Activated naive CD8-positive, alpha-beta T cell (primary cell): ENCODE measurements around the gene PMS2.
"Not testable (repeated sequence)": the region's sequence is repeated elsewhere in the genome, so short reads cannot be mapped to it uniquely, and the experiment has no call there.

ENCODE experiments used
- H3K27ac Mint-ChIP-seq: one replicate; pipeline ENCODE4 v1.8.0; 2021; ENCODE audit warnings: mixed read lengths
- H3K27me3 Mint-ChIP-seq: one replicate; pipeline ENCODE4 v1.8.0; 2021; ENCODE audit warnings: mixed read lengths
- H3K36me3 Mint-ChIP-seq: one replicate; pipeline ENCODE4 v1.8.0; 2021; ENCODE audit warnings: mixed read lengths
- H3K4me1 Mint-ChIP-seq: one replicate; pipeline ENCODE4 v1.8.0; 2021; ENCODE audit warnings: low read depth, mixed read lengths
- H3K4me3 Mint-ChIP-seq: one replicate; pipeline ENCODE4 v1.8.0; 2021; ENCODE audit warnings: mild to moderate bottlenecking, mixed read lengths
- H3K9me3 Mint-ChIP-seq: one replicate; pipeline ENCODE4 v1.8.0; 2021; ENCODE audit warnings: low read depth, mixed read lengths

Gene PMS2

DNA sequence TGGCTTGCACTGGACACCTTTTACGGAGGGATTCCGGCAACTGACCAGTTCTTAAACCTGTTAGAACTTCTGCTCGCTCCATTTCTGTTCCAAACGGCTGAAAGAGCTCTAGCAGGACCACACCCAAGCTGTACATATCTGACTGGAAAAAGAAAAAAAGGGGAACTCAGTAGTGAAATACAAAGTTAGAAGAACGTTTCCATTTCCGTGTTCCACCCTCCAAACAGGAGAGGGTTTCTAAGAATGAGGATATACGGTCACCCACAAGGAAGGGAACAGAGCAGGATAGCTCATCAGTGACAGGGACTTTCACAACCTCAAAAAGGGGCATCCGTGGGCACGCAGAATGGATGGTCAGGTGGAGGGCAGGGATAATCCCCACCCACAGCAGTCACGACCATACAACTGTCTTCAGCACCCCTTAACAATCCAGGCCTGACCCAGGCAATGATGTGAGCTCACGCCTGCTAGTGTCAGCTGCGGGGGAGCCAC, 18.0 kb upstream of the PMS2 start:
- Mint-ChIP-seq H3K27me3 (no peaks in the 10 kb centered on the region), H3K4me1 (peaks cover 24% of the 10 kb centered on the region), H3K4me3 (peak overlapping the region; percentile 75), H3K9me3 (no peaks in the 10 kb centered on the region), H3K27ac (peak overlapping the region; percentile 78), H3K36me3 (peaks cover 6% of the 10 kb centered on the region)

- Mint-ChIP-seq H3K27me3 (no peaks in the 10 kb centered on the region), H3K9me3 (no peaks in the 10 kb centered on the region), H3K4me3 (peak overlapping the region; percentile 75), H3K27ac (peak overlapping the region; percentile 78), H3K4me1 (peaks cover 23% of the 10 kb centered on the region), H3K36me3 (peaks cover 8% of the 10 kb centered on the region)
Measured at GRCh38 chr7:6026011-6026819, 17.4 kb upstream of the PMS2 start.

DNA sequence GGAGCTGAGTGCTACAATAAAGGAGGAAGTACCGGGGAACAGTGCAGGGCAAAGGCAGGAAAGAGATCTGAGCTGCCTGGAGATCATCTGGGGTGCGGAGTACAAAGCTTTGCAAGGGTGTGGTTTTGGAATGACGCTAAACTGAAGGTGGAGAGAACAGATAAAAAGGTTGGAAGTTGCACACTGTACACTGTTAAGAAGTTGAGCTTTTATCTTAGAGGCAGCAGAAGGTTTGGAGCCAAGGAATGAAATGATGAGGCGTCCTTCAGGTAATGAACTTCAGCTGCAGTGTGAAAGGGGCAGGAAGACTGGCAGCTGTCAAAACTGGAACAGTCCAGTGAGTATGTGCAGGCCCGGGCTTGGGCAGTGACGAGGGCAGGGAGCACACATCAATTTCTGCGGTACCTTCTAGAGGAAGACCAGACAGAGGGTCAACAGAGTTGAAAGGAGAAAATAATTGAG, 15.2 kb upstream of the PMS2 start:
- H3K27ac Mint-ChIP-seq, result peak overlapping the region; percentile 29
- no peaks in the 10 kb centered on the region for H3K27me3 Mint-ChIP-seq
- H3K4me3 Mint-ChIP-seq, result no peak overlapping the region
- H3K4me1 Mint-ChIP-seq, result peaks cover 21% of the 10 kb centered on the region
- no peaks in the 10 kb centered on the region for H3K9me3 Mint-ChIP-seq
- H3K36me3 Mint-ChIP-seq, result peaks cover 9% of the 10 kb centered on the region

- Mint-ChIP-seq H3K4me3 (no peak overlapping the region), H3K27ac (no peak overlapping the region), H3K4me1 (peaks cover 19% of the 10 kb centered on the region), H3K9me3 (no peaks in the 10 kb centered on the region), H3K36me3 (peaks cover 8% of the 10 kb centered on the region), H3K27me3 (no peaks in the 10 kb centered on the region)
Measured at GRCh38 chr7:6022707-6023106, 13.9 kb upstream of the PMS2 start.

DNA sequence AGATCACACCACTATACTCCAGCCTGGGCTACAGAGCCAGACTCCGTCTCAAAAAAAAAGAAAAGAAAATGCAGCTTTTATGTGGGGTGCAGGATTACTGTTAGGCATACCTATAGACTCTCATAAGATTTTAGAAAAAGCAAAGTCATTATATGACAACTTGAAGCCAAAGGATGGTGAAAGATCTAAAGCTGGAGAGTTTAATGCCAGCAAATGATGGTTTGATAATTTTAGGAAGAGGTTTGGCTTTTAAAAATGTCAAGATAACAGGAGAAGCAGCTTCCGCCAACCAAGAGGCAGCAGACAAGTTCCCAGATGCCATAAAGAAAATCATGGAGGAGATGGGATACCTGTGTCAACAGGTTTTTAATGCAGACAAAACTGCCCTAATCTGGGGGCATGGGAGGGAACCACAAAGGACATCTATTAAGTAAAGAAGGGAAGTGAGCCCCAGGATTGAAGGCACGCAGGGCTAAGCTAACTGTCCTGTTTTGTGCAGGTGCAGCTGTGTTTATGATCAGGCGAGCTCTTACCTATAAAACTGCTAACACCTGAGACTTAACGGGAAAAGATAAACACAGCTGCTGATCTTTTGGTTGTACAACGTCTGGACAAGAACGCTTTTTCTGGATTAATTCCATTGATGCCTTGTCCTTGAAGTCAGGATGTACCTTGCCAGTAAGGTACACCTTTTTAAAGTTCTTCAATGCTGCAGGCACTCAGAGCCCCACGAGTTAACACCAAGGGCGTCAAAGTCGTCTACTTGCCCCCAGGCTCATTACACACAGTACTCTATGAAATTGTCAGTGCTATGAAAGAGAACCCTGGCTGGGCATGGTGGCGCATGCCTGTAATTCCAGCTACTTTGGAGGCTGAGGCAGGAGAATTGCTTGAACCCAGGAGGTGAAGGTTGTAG, 11.8 kb upstream of the PMS2 start:
- Mint-ChIP-seq H3K27ac (peak overlapping the region; percentile 23), H3K27me3 (no peaks in the 10 kb centered on the region), H3K36me3 (peaks cover 8% of the 10 kb centered on the region), H3K4me1 (peaks cover under 1% of the 10 kb centered on the region), H3K9me3 (no peaks in the 10 kb centered on the region), H3K4me3 (no peak overlapping the region)

DNA sequence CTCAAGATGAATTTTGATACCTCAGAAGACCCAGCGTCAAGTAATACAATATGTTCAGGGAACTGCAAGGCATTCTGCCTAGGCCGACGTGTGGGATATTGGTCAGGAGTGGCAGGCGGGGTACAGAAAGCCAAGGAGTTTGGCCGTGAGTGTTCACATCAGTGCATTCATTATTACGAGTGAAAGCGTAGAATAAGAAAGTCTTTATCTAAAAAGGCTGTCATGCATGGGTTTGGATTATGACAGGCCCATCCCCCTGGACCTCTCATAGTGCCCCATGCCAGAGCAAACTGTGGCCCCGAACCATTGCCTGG, 7.8 kb upstream of the PMS2 start:
- Mint-ChIP-seq H3K4me1 (peaks cover 14% of the 10 kb centered on the region), H3K27ac (no peak overlapping the region), H3K9me3 (no peaks in the 10 kb centered on the region), H3K4me3 (no peak overlapping the region), H3K27me3 (no peaks in the 10 kb centered on the region), H3K36me3 (peaks cover 7% of the 10 kb centered on the region)

GRCh38 chr7:6015917-6016652, 7.2 kb upstream of the PMS2 start:
- Mint-ChIP-seq H3K4me3 (no peak overlapping the region), H3K9me3 (no peaks in the 10 kb centered on the region), H3K27ac (no peak overlapping the region), H3K36me3 (peaks cover 7% of the 10 kb centered on the region), H3K27me3 (no peaks in the 10 kb centered on the region), H3K4me1 (peaks cover 19% of the 10 kb centered on the region)

GRCh38 chr7:6012355-6013104, 3.7 kb upstream of the PMS2 start:
- peaks cover 31% of the 10 kb centered on the region for H3K4me1 Mint-ChIP-seq

GRCh38 chr7:6011541-6011940, 2.7 kb upstream of the PMS2 start:
- peaks cover 4% of the 10 kb centered on the region for H3K36me3 Mint-ChIP-seq

More at GRCh38 chr7:6012355-6013104, 3.7 kb upstream of the PMS2 start:
- peak overlapping the region; percentile 41 for H3K27ac Mint-ChIP-seq
- no peaks in the 10 kb centered on the region for H3K27me3 Mint-ChIP-seq
- H3K4me3 Mint-ChIP-seq, result peak overlapping the region; percentile 17
- H3K9me3 Mint-ChIP-seq, result no peaks in the 10 kb centered on the region
- H3K36me3 Mint-ChIP-seq, result peaks cover 4% of the 10 kb centered on the region

GRCh38 chr7:6010370-6010769, 1.5 kb upstream of the PMS2 start:
- H3K4me1 Mint-ChIP-seq, result peaks cover 41% of the 10 kb centered on the region
- not testable (repeated sequence) for H3K9me3 Mint-ChIP-seq, H3K27me3 Mint-ChIP-seq, H3K36me3 Mint-ChIP-seq
- H3K4me3 Mint-ChIP-seq, result peak overlapping the region; percentile 93
- peak overlapping the region; percentile 89 for H3K27ac Mint-ChIP-seq

More at GRCh38 chr7:6011541-6011940, 2.7 kb upstream of the PMS2 start:
- Mint-ChIP-seq H3K4me1 (peaks cover 38% of the 10 kb centered on the region), H3K27ac (no peak overlapping the region), H3K27me3 (no peaks in the 10 kb centered on the region), H3K9me3 (no peaks in the 10 kb centered on the region), H3K4me3 (peak overlapping the region; percentile 93)

DNA sequence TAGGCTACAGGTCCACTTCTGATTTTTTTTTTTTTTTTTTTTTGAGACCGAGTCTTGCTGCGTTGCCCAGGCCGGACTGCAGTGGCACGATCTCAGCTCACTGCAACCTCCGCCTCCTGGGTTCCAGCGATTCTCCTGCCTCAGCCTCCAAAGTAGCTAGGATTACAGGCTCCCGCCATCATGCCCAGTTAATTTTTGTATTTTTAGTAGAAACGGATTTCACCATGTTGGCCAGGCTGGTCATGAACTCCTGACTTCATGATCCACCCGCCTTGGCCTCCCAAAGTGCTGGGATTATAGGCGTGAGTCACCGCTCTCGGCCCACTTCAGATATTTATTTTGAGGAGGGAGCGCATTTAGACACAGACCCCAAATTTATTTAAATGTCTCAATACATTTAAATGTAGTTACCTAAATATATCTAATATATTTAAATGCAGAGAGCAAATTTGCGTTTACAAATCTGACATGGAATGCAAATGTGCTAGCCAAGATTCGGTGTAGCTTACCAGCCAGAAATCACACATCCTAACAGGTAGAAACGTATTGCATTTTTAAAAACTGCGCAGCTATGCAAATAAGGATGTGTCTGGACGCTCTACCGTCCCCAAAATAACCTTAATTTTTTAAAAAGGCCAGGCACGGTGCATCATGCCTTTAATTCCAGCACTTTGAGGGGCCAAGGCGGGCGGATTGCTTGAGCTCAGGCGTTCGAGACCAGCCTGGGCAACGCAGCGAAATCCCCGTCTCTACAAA, 836 bp downstream of the PMS2 start:
- not testable (repeated sequence) for H3K9me3 Mint-ChIP-seq, H3K36me3 Mint-ChIP-seq, H3K27me3 Mint-ChIP-seq
- Mint-ChIP-seq H3K4me1 (peaks cover 36% of the 10 kb centered on the region), H3K27ac (peak overlapping the region; percentile 68), H3K4me3 (peak overlapping the region; percentile 93)

DNA sequence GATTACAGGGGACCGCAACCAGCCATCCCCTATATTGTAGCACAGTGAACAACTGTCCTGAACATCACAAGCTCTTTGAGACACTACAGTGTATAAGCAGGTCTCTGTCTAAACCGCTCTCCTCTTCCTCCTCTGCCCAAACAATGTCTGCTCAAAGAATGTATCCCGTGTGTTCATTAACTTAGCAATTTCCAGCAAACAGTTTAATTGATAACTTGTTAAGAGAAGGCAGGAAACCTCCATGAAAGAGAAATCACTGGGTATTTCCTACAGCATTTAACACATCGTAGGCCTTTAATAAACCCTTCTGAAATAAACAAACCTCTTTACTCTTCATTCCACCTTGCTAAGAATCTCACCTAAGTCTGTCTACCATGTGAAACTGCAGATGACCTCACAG, 1.5 kb downstream of the PMS2 start:
- Mint-ChIP-seq H3K27ac (peak overlapping the region; percentile 68), H3K36me3 (no peaks in the 10 kb centered on the region), H3K4me3 (peak overlapping the region; percentile 93), H3K27me3 (no peaks in the 10 kb centered on the region), H3K4me1 (peaks cover 32% of the 10 kb centered on the region), H3K9me3 (no peaks in the 10 kb centered on the region)

DNA sequence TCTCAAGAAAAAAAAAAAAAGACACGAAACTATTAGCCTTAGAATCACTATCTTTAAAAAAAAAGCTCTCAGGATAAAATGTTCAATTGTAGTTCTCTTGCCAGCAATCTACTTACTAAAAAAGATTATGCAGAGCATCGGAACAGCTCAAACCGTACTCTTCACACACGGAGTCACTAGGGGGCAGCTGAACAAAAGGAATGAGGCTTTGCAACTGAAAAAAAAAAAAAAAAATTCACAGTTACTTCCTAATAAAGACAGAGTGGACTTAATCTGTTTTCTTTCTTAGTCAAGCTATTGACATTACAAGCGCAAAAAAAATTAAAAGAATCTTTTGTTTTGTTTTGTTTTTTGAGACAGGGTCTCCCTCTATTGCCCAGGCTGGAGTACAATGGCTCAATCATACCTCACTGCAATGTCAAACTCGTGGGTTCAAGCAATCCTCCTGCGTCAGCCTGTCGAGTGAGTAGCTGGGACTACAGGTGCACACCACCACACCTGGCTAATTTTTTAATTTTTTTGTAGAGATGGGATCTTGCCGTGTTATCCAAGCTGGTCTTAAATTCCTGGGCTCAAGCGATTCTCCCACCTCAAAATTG, 11.5 kb downstream of the PMS2 start:
- Mint-ChIP-seq H3K36me3 (peaks cover 2% of the 10 kb centered on the region), H3K4me1 (no peaks in the 10 kb centered on the region), H3K27ac (no peak overlapping the region), H3K27me3 (no peaks in the 10 kb centered on the region), H3K9me3 (no peaks in the 10 kb centered on the region), H3K4me3 (no peak overlapping the region)
